GM18873 (cell line): Measurements from ENCODE around the gene REG1A.

Experiments
- ATAC-seq: cut with Tn5 transposase; IDR thresholded peaks from one replicate; pipeline ENCODE4 v1.9.1; 2021; ENCODE audit warnings: mild to moderate bottlenecking, moderate library complexity, moderate number of reproducible peaks; ENCODE audit not compliant: unreplicated experiment, low FRiP score

REG1A gene

DNA sequence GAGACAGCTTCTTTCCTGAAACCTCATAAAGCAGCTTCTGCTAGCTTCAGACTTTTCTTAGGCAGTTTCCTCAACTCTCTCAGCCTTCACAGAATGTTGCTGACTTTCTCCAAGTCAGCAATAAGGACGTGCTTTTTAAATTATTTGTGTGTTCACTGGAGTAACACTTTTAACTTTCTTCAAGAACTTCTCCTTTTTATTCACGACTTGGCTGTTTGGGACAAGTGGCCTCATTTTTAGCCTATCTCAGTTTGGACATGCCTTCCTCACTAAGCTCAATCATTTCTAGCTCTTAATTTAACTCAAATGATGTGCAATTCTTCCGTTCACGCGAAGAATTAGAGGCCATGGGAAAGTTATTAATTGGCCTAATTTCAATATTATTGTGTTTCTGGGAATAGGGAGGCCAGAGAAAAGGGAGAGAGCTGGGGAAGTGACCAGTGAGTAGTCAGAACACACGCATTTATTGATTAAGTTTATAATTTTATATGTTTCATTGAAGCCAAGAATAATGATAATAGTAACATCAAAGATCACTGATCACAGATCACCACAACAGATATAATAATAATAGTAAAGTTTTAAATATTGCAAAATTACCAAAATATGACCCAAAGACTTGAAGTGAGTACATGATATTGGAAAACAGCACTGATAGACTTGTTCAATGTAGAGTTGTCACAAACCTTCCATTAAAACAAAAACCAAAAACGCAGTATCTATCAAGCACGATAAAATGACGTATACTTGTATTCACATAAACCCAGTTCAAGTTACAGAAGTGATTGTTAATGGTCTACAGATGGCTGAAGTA lies 4.8 kb downstream of the REG1A start:
- ATAC-seq: no peak

DNA sequence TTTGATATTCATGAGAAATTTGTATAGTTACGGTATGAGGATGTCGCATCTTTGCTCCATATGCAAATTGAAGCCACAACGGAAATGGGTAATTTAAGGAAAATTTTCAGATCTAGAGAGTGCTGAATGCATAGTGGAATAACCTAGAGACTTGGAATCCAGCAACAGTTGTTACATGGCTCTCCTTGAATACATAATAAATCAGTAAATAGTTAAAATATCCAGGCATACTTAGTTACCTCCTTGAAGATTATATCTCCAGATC lies 5.4 kb downstream of the REG1A start:
- ATAC-seq: no peak

DNA sequence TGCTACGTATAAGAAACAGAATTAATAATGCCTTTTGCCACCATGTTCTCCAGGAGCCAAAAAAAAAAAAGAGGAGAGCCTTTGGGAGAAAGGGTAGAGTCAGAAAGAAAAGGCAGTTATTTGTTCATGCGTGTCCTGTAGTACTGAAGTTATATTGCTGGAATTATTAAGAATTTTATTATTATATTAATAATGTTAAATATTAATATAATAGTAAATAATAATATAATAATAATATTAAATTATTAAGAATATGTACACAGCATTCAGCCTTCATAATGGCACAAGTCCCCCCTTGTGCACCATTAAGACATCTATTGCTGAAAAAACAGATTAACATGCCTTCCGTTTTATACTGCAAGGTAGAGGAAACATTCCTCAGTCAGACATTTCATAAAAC lies 8.1 kb downstream of the REG1A start:
- ATAC-seq: no peak

DNA sequence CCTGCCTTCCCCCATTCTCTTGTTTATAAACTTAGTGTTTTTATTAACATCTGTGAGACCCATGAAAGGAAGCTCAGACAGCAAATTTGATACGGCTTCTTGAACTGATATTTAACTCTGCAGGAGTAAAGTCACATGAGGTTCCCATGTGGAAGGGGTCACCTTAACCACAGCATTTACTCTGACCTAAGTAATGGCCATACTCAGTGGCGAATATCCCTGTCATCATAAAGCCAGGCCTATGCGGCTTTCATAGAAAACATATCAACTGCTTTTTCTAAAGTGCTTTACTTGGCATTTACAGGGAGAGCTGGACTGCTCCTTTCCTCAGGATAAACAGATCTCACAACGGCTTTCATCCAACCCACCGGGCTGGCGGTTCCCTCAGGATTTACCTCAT lies 9.0 kb downstream of the REG1A start:
- no peak for ATAC-seq

DNA sequence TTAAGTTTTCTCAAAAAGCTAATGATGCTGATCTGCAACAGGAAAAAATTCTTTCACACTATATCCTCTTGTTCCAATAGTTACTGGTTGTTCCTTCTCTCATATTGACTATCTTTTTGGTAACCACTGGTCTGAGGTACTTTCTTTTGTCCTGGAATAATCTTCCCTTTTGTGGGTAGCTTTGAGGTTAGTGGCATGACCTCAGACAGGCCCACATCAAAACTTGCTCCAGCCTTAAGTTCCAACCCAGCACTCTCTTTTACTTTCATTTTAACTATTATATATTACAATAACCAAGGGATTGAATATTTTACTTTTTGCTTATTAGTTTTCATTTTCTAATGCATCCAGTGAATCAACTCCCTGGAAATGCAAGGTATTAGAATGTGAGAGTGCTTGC lies 9.5 kb downstream of the REG1A start:
- ATAC-seq: no peak

DNA sequence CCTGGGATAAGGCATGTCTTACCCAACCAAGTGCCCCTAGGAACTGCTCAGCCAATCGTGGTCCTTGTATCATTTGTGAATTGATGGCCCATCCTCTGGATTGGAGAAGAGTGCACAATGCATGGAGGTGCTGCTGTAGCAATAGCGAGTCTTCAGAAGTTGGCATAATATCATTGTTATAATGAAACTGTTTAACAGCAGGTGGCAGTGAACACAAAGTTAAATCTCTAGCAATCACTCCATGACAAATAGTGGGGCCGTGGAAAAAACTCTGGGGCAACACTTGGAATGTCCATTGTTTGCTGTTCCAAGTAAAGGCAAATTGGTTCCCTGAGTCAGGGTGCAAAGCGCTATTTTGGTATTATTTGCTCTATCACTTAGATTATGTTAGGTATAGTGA lies 11.4 kb downstream of the REG1A start:
- ATAC-seq: no peak

DNA sequence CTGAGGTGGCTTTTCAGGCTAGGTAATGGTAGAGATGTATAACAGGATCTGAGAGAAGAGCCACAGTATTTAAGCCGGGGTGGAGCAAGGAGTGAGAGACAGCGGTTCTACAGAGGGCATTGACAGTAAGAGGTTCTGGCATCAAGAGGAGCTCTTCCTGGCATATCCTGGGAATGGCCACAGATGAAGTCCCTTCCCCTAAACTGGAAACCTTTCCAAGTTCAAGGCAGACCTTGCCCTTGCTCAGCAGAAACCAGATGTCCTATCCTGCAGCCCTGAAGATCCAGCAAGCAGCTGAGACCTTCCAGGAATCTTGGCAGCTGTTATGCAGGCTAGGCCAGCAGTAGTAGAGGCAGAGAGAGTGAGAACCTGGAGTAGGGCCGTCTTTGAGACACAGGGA lies 18.1 kb downstream of the REG1A start:
- ATAC-seq: no peak

DNA sequence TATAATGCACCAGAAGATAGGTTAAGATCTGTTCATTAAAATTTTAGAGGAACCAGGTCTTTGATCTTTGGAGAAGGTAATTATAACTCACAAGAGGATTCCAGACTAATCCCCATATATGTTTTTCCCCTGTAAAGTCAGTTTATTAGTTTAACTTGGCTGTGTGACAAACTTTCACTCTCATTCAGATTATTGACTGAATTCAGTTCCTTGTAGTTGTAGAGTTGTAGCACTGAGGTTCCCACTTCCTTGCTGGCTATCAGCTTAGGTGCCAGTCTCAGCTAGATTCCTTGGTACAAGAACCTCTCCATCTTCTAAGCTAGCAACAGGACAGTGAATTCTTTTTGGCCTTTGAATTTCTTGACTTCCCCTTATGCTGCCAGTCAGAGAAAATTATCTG lies 19.1 kb downstream of the REG1A start:
- no peak for ATAC-seq

DNA sequence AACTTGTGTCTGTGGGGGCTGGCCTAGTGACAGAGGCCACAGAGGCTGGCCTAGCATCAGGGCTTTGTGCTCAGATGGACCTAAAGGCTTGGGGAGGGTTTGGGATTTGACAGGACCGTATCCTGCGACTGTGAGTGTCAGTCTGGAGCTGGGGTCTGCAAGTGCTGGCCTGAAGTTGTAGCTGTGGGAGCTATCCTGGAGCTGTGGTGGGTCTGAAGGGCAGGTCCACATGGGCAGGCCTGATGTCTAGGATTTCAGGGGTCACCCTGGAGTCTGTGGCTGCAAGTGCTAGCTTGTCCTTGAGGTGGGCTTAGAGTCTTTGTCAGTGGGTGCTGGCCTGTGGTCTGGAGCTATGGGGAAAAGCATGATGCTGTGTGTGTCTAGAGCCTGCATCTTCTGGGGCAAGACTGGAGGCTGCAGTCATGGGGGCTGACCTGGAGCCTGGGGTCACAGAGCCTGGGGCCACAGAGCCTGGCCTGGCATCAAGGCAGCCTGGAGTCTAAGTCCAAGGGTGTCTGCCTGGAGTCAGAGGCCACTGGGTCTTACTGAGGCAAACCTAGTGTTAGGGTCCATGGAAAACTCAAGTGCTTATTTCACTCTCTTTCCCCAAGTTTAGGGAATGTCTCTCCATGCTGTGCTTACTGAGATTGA lies 35.7 kb downstream of the REG1A start:
- ATAC-seq: no peak

DNA sequence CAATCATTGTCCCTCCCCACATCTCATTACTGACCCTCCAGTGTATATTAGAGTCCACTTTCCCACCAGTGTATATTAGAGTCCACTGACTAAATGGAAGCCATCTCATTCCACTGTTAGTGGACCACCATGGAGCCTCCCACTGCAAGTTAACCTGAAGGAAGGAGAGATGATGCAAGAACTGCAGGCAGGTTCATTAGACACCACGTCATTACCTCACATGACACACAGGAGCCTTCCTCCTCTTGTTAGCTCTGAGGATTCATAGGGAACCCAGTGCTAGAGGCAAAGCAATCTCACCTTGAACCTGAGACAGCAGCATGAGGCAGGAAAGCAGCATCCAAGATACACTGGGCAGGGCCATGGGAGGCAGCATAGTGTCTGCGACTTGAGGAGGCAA lies 38.7 kb downstream of the REG1A start:
- ATAC-seq: no peak

DNA sequence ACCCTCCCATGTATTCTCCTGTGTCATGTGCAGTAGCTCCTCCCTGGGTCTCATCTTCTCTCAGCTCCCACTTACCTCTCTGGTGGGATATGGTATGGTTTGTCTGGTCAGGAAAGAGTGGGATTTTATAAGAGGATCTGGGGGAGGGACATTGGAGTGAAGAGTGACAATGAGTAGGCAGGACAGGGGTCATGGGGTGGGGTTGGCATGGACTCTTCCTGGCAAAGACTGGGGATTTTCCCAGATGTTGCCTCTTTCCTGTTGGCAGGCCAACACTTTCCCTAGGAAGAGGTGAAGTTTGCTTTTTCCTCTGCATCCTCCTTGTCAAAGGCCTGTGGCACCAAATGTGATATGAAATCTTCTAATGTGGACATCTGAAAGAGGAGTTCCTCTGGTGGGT lies 39.4 kb downstream of the REG1A start, which contains the start of gene REG3A:
Gene REG3A, minus strand, starts transcription at position 101 of the 400 bp plus-strand sequence. CDS start 348 bp downstream, outside the sequence.
- ATAC-seq: no peak

DNA sequence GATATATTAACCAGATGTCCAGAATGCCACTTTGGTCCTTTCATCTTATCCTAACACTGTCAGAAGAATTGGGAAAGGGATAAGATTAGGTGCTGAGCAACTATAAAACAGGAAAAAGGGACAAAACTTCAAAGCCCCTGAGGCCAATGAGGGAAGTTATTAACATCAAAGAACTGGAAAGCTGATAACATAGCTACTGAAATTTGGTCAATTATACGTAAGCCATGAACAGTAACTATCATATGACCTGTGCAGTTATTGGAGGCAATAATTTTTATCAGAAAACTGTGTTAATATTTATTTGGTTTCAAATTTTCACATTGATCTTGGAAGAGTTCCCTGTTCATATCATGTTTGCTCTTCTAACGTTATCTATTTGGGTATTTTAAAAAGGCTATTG lies 41.8 kb downstream of the REG1A start:
- no peak for ATAC-seq

DNA sequence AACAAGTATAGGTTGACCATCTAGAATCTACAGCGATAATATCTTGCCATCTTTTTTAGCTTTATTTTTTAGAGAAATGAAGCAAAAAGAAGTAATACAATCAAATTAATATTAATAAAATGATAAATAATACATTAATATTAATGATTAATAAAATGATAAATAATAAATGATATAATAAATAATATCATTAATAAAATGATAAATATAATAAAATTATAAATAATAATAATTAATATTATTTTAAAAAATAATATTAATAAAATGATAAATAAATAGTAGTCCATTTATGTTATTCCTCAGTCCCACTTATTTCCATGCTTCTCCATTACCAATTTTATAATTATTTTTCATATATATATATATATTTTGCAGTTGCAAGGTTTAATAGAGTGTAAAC lies 42.5 kb downstream of the REG1A start:
- ATAC-seq: no peak

DNA sequence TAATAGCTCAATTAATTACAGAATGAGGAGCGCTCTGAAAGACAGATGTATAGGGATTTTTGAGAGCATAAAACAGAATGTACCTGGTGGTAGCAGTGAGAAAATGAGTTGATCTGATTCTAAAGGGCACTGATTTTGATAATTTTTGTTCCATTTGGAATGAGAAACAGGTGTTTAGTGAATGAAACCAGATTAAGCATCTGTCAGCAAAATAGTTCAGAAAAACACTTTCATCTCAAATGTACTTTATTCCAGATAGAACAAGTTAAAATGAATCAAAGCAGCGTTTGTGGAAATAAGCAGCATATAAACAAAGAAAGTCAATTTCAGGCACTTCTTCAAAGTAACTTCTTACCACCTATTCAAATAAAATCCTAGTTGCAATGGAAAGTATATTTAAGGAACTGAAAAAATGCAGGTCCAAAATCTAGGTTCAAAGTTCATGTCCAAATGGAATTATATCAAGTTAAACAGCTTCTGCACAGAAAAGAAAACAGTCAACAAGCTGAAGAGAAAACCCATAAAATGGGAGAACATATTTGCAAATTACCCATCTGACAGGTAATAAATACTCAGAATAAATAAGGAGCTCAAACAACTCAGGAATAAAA lies 51.2 kb downstream of the REG1A start:
- ATAC-seq: no peak
